ENCODE measurements around the gene HOXC12.

- TF ChIP-seq POLR2A (IDR thresholded peaks at IDR 0.05) (no peak), CTCF (IDR thresholded peaks at IDR 0.05) (no peak), POLR2AphosphoS5 (IDR thresholded peaks at IDR 0.05) (no peak)
Measured at GRCh38 chr12:53985692-53985993, 30.9 kb downstream of the HOXC12 start.

All from upper lobe of left lung (tissue), 4 donors.